Hindlimb muscle (tissue), 1 donor: ENCODE results near the gene CDK10. TPM values are rescaled to one million over a fixed set of nuclear protein-coding genes. Genes with fewer than 3 reads are reported as not detected.

ENCODE experiments used
- DNase-seq: peaks from one replicate; pipeline ENCODE4 v3.0.0-alpha.2; 2013
- polyA plus RNA-seq: library from polyadenylated mRNA; unstranded; fragments of 120-200 nt; gene quantifications from one replicate; pipeline ENCODE4 v1.2.1, GENCODE V29; 2013; ENCODE audit not compliant: insufficient read length

CDK10 gene
- polyA plus RNA-seq, 1 donor = 65.0 TPM

DNA sequence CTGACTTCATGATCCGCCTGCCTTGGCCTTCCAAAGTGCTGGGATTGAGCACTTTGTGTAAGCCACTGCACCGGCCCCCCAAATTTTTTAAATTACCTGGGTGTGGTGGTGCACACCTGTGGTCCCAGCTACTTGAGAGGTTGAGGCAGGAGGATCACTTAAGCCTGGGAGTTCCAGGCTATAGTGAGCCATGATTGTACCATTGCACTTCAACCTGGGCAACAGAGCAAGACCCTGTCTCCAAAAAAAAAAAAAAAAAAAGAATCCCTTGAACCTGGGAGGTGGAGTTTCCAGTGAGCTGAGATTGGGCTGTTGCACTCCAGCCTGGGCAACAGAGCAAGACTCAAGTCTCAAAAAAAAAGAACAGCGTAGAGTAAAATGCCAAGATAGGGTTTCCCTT lies 50.1 kb downstream of the CDK10 start:
- no peak for DNase-seq

DNA sequence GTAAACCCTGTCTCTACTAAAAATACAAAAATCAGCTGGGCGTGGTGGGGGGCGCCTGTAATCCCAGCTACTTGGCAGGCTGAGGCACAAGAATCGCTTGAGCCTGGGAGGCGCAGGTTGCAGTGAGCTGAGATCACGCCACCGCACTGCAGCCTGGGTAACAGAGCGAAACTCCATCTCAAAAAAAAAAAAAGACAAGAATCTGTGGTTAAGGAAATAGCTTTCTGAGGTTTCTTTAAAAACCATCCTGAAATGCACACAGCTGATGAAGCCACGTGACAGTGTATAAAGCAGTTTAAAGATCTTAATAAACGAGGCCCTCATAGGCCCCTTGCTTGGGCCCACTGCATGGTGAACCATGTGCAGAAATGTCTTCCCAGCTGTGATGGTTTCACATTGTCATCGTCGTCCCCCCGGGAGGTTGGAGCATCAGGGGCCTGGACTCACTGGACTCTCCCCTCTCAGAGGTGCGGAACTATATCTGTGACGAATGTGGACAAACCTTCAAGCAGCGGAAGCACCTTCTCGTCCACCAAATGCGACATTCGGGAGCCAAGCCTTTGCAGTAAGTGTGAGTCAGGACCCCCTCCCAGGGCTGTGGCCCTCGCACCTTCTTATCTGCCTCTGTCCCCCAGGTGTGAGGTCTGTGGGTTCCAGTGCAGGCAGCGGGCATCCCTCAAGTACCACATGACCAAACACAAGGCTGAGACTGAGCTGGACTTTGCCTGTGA lies 51.0 kb downstream of the CDK10 start:
- no peak for DNase-seq

DNA sequence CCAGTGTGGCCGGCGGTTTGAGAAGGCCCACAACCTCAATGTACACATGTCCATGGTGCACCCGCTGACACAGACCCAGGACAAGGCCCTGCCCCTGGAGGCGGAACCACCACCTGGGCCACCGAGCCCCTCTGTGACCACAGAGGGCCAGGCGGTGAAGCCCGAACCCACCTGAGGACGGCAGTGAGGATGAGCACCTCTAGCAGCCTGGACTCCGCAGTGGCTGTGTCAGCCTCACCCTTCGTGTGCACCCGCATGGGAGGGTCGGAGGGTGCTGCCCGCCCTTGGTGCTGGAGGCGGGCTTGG lies 51.5 kb downstream of the CDK10 start:
- no peak for DNase-seq

DNA sequence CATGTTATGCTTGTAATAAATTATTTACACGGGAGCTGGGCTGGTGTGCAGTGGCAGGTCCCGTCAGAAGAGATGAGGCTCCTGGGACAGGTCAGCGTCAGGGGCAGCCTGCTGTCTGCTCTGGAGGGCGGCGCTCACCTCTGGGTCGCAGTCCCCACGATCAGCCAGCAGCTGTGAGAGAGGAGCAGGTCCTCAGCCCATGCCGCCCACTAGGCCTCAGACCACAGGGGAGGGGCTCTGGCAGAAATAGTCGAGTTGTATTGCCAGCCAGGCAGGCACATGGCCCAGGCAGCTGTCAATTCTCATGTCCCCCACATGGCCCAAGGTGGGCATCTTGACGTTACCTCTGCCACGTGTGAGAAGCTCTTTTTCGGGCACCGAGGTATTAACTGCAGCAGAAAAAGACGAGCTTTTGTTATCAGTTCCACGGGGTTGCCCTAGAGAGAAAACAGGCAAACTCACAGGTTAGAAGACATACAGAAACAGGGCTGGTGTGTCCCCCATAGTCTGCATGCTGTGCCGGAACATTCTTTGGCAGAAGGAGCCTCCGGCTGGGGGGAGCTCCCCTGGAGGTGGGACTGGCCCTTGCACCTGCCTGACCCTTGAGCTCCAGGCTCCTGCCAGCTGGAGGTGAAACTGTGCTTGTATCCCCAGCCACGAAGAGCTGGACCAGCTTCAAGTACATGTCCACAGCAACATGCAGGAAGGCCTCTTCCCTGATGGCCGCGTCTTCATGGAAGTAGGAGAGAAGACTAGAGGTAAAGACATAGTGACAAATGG lies 52.2 kb downstream of the CDK10 start:
- DNase-seq = no peak

DNA sequence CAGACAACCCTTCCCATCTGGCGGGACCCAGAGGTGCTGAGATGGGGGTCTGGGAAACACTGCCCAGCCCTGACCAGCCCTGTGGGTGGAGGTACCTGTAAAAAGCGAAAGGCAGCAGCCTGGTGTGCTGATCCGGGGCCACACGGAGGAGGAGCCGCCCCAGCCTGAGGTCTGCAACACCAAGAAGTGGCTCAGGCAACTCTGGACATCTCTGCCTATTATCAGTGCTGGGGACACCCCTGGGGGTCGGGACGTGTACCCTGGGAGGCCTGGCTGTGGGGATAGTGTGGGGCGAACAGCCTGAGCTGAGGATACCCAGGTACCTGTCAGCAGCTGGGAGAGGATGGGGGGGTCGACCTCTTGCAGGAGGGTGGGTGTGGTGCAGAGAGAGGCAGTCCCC lies 52.9 kb downstream of the CDK10 start:
- DNase-seq = no peak

DNA sequence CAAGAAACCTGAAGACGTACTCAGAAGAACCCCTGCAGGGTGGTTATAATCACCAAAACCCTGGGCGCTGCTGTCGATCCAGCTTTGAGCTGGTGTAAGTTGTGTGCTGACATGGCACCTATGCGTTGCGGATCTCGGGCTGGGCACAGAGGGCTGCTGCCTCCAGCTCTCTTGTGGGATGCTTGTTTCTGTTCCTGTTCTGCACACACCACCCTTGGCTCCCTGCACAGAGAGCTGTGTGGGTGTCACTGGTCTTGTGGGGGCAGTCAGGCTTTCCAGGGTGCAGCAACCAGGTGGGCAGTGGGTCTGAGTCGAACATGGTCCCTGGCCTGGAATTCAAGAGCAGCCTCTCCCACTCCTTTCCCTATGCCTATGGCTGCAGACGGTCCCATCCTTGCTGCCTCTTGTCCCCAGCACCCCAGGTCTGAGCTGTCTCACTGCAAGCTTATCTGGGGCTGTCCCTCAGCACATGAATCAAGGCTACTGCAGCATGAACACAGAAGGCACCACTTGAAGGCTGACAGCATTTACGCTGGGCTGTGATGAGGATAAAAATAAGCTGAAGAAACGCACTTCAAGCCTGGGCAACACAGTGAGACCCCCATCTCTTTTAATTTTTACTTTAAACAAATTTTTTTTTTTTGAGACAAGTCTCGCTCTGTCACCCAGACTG lies 55.0 kb downstream of the CDK10 start:
- no peak for DNase-seq

DNA sequence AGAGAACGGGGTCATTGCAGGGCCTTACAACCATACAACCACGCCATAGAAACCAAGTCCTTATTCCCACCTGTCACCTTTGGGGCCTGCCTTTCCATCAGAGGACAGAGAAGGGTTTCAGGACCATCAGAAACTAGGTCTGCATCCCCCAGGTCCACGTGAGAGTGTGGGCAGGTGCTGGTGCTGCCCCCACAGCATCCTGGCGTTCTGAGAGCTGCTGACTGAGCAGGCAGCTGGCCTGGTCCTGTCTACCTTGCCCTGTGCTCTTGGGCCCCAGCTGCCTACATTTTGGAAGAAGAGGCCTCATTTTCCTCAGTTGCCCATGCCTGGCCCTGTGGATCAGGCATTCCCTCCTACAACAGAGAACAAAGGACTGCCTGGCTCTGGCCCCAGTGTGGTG lies 56.5 kb downstream of the CDK10 start:
- DNase-seq = no peak

DNA sequence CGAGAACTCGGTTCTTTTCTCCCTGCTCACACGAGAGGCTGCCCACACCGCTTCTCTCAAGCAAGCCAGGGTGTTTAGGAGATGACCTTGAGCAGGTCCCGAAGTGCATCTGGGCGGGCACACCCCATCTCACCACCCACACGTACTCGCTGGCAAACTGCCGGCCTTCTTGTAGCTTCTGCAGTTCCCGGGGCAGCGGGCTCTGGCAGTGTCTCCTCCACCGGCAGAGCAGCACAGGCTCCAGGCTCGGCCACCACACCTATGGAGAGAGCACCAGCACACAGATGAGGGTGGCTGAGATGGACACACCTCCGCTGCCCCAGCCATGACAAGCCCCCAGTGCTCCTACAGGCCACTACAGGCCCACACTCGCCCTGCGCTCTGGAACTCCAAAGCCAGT lies 58.3 kb downstream of the CDK10 start:
- DNase-seq = no peak

Other genes starting within 250 kb of the CDK10 start
- 72.7 TPM for gene ANKRD11, start 196.1 kb upstream of the CDK10 start, polyA plus RNA-seq
- gene SPG7, start 178.3 kb upstream of the CDK10 start, polyA plus RNA-seq = 71.4 TPM
- 5,003 TPM for gene RPL13, start 126.0 kb upstream of the CDK10 start, polyA plus RNA-seq
- gene CPNE7, start 110.9 kb upstream of the CDK10 start, polyA plus RNA-seq = not detected
- gene DPEP1, start 73.0 kb upstream of the CDK10 start, polyA plus RNA-seq = 0.39 TPM
- 51.3 TPM for gene CHMP1A, start 29.0 kb upstream of the CDK10 start, polyA plus RNA-seq
- 5.5 TPM for gene SPATA33, start 28.9 kb upstream of the CDK10 start, polyA plus RNA-seq
- 2.3 TPM for gene SPATA2L, start 15.0 kb downstream of the CDK10 start, polyA plus RNA-seq
- 14.2 TPM for gene VPS9D1, start 34.2 kb downstream of the CDK10 start, polyA plus RNA-seq
- 25.5 TPM for gene ZNF276, start 34.8 kb downstream of the CDK10 start, polyA plus RNA-seq
- gene FANCA, start 130.0 kb downstream of the CDK10 start, polyA plus RNA-seq = 16.6 TPM
- gene SPIRE2, start 141.8 kb downstream of the CDK10 start, polyA plus RNA-seq = 3.1 TPM
- 115 TPM for gene TCF25, start 186.9 kb downstream of the CDK10 start, polyA plus RNA-seq
- gene MC1R, start 232.2 kb downstream of the CDK10 start, polyA plus RNA-seq = 2.6 TPM
- gene TUBB3, start 236.7 kb downstream of the CDK10 start, polyA plus RNA-seq = 7.2 TPM